DMS114 treated with DMSO at 0.1 percent for 48 hours (cell line): ENCODE results near the gene SPATA19.

ENCODE experiments used
- DNase-seq: peaks from one replicate; lab custom pipeline; 2025; ENCODE audit not compliant: unreplicated experiment; lab: John Stamatoyannopoulos, UW

The SPATA19 gene

DNA sequence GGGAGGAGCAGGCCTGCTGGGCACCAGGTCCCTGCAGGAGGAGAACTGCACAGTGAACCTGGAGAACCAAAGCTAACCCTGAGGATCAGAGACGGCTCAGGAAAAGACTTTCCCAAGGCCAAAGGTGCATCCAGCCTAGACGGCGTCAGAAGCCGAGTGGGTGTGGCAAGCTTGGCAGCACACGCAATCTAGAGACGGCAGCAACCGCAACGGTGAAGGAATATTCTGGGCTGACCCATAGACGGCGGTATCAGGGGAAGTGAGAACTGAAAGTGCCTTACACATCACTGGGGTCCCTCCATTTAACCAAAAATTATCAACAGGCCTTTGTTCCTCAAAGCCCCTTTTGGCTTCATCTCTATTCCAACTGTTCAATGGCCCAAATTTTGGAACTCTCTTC, 26.2 kb downstream of the SPATA19 start:
- no peak for DNase-seq

DNA sequence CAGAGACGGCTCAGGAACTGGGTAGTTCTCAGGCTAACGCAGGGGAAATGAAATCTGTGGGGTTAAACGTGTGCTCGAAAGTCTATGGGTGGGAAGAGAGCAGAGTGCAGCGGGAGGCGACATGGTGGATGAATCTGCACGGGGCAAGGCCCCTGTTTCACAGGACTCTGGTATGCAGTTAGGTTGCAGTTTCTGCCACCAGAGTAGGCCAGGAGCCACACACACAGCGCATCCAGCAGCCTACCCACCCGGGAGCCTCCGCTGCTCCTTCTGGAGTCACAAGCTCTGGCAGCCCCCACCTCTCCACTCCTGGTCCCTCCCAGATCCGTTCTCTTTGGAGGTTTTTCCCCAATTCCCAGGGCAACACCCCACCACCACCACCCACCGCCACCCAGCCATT, 27.0 kb downstream of the SPATA19 start:
- no peak for DNase-seq

- DNase-seq, result no peak
Observed at GRCh38 chr11:133817449-133817848, 27.9 kb downstream of the SPATA19 start.

- DNase-seq, result no peak
Observed at GRCh38 chr11:133816146-133816870, 29.0 kb downstream of the SPATA19 start.

DNA sequence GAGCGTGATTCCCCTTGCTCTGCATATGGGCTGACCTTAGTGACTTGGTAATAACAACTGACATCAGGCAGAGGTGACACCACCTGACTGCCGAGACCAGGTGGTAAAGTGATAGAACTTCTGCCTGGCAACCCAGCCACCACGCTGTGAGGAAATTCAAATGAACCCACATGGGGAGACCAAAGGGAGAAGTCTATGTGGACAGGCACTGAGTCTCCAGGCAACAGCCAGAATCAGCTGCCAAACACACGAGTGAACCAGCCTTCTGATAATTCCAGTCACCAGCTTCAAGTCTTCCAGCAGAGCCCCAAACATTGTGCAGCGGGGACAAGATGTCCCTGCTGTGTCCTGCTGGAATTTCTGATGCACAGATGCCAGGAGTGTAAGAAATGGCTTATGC, 29.7 kb downstream of the SPATA19 start:
- no peak for DNase-seq

DNA sequence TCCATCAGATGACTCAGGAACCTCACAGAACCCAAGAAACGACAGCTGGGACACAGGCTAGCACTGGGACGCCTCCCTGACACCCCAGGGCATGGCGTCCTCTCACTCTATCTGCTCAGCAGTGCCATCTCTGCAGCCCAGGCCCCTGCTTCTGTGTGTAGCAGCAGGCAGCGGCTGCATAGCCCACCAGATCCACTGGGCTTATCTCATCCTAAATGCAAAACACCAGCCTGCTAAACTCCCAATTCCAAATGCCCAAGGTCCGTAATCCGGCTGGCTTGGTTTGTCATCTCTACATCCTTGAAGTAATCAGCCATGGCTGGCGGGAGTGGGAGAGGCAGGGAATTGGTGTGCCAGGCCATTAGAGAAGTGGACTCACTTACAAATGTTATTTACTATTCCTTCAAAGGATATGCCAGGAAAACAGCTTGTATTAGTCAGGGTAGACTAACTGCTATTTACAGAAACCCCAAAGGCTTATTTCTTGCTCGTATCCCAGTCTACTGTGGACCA, 30.7 kb downstream of the SPATA19 start:
- no peak for DNase-seq

GRCh38 chr11:133811850-133812685, 33.2 kb downstream of the SPATA19 start:
- no peak for DNase-seq

GRCh38 chr11:133810766-133811165, 34.5 kb downstream of the SPATA19 start:
- DNase-seq, result no peak

DNA sequence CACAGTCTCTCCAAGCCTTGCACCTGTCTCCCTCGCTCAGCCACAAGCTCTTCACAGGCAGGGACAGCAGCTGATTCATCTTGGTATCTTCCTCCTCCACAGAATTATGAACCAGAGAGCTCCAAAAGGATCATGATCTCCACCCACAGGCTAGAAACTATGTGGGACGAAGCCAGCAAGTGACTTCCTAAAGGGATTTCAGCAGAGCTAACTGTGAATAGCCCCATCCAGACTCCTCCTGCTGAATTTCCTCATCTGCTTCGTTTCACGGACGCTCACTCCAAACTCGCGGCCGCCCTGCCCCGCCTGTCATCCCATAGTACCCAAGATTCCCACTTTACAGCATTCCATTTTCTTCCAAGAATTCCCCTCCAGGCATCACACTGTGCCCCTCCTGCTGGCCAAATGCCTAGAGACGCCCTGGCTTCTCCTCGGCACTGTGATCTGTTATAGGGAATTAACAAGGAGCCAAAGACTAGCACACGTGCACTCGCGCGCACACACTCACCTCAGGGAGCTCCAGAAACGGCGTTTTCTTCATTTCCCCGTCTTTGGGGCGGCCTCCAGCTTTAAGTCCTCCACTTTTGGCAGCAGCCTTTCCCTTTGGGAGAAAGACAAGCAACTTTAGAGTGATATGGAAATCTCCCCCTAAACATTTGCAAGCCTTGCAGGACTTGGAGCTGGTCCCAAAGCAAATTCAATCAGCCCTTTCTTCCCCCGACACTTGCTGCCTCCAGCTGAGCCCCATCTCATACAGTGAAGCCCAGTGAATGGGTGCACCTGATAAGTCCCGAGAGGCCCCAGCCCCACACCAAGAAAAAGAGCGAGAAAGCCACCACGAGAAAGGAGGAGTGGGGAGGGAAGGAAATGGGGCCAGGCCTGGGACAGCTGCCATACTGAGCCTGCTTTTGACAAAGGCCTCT, 35.5 kb downstream of the SPATA19 start:
- no peak for DNase-seq

DNA sequence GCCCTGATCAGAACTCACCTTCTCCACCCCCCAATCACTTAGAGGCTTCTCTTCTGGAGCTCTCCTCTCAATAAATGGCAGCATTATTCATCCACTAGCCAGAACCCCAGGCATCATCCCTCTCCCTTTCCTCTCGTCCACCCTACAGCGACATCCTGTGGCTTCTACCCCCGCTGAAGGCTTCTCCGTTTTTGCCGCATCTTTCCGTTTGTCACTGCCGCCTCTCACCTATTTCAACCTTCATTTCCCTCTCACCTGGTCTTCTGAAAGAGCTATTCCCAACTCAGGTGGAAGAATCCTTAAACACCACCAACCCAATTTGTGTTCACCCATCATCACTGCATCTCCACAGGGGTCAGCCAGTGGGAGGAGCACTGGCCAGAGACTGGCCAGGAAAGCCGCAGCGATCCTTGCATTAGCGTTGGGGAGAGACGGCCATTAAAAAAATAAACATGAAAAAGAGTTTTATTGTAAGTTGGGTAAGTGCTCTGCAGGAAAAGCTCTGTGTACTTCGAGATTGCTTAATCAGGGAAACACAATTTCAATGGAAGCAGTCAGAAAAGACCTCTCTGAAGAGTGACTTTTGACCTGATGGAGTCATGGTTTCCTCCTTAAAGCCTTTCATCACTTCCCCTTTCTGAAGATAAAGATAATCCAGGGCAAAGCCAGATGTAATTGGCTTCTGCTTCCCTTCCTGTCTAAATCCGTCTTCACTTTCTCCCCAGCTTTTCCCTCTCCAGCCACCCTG, 36.7 kb downstream of the SPATA19 start:
- no peak for DNase-seq

DNA sequence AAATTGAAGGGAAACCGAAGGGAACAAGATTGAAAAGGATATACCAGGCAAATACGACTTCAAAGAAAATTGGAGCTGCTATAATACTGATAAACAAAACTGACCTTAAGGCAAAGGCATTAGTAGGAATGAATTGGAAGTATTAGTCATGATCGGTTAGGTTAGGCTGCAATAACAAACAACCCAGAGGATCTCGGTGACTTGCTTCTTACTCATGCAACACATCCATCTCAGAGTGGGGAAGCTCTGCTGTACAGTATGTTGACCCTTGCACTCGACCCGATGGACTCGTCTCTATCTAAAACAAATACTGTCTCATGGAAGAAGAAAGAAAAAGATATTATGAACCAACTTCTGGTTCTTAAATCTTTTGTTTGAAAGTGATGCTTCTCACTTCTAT, 42.3 kb downstream of the SPATA19 start:
- DNase-seq, result no peak

GRCh38 chr11:133801356-133801755, 44.0 kb downstream of the SPATA19 start:
- no peak for DNase-seq

- no peak for DNase-seq
Observed at GRCh38 chr11:133800666-133801065, 44.6 kb downstream of the SPATA19 start.

GRCh38 chr11:133797554-133797953, 47.8 kb downstream of the SPATA19 start:
- no peak for DNase-seq

DNA sequence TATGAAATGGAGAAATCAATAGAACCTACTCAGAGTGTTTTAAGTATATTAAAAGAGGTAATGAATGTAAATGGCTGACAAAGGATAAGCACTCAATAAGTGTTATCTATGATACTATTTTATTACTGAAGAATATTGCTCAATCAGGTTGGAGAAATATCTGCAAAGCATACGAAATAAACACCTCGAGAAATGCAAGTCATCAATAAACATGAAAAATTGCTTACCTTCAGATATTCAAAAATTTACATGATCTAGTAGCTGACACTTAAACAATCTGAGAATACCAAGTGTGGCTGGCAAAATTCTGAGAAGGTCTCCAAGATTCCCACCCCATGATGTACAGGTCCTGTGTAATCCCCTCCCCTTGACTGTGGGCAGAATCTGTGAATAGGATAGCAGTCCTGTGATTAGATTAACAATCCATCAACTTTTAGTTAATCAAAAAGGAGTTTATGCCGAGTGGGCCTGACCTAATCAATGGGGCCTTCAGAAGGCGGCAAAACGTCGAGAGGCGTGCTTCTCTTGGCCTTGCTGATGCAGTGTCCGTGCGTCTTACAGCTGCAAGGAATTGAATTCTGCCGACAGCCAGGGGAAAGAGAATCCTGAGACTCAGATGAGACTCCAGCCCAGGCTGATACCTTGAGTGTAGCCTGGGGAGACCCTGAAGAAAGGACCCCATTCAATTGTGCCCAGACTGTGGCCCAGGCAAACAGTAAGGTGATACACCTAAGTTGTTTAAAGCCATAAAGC, 49.1 kb downstream of the SPATA19 start:
- no peak for DNase-seq

GRCh38 chr11:133795088-133795487, 50.2 kb downstream of the SPATA19 start:
- no peak for DNase-seq

- DNase-seq, result no peak
Observed at GRCh38 chr11:133794205-133794604, 51.1 kb downstream of the SPATA19 start.

DNA sequence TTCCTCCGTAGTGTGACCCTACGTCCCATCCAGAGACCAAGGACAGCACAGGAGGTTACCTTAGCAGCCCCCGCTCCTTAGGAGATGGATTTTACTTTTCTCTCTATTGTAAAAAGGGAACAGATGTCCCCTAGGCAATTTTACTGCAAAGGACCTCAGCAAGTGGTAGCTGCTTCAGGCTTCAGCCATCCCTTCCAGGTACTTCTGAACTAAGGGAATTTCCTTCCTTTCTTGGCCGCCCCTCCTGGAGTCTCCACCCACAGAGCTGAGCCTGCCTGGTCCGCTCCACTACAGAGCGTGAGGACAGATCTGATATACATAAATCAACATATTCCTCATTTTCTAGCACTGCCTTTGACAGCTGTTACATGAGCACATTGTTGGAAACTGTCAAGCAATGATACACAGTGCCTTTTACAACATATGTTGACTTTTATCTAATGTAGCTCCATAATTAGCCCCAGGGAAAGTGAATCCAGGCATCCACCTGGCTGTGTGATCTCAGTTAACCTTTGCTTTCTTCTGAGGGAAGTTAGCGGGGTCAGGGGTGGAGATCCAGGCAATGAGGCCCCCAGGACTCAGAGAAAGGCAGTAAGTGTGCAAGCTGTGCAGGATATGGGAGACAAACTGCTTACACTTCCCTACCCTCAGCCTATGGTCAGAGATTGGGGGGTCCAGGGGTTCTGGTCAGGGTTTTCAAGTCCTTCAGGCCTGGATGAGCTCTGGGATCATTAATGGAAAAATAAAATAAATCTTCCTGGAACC, 51.9 kb downstream of the SPATA19 start:
- DNase-seq, result no peak

GRCh38 chr11:133790995-133791394, 54.3 kb downstream of the SPATA19 start:
- DNase-seq, result no peak
